HG03045 (cell line): ENCODE data around the gene SH3PXD2A.

Source experiments
- ATAC-seq: cut with Tn5 transposase; IDR thresholded peaks from one replicate; pipeline ENCODE4 v1.9.1; 2021; ENCODE audit warnings: mild to moderate bottlenecking, moderate library complexity; ENCODE audit not compliant: unreplicated experiment

Gene SH3PXD2A

GRCh38 chr10:103756277-103756869 lies 99.0 kb downstream of the SH3PXD2A start:
- no peak for ATAC-seq

GRCh38 chr10:103752680-103753248 lies 102.6 kb downstream of the SH3PXD2A start:
- no peak for ATAC-seq

- no peak for ATAC-seq
Measured at GRCh38 chr10:103751667-103752290, 103.6 kb downstream of the SH3PXD2A start.

GRCh38 chr10:103750836-103751235 lies 104.5 kb downstream of the SH3PXD2A start:
- ATAC-seq: no peak

- no peak for ATAC-seq
Measured at GRCh38 chr10:103749779-103750178, 105.6 kb downstream of the SH3PXD2A start.

GRCh38 chr10:103748020-103748419 lies 107.4 kb downstream of the SH3PXD2A start:
- no peak for ATAC-seq

GRCh38 chr10:103747193-103747865 lies 108.0 kb downstream of the SH3PXD2A start:
- no peak for ATAC-seq

GRCh38 chr10:103746598-103746997 lies 108.8 kb downstream of the SH3PXD2A start:
- ATAC-seq: no peak

- no peak for ATAC-seq
Measured at GRCh38 chr10:103745341-103746247, 109.8 kb downstream of the SH3PXD2A start.

- ATAC-seq: no peak
Measured at GRCh38 chr10:103742824-103743223, 112.6 kb downstream of the SH3PXD2A start.

- no peak for ATAC-seq
Measured at GRCh38 chr10:103740611-103741010, 114.8 kb downstream of the SH3PXD2A start.

GRCh38 chr10:103739039-103739764 lies 116.2 kb downstream of the SH3PXD2A start:
- no peak for ATAC-seq

GRCh38 chr10:103737735-103738367 lies 117.5 kb downstream of the SH3PXD2A start:
- no peak for ATAC-seq

GRCh38 chr10:103736763-103737162 lies 118.6 kb downstream of the SH3PXD2A start:
- ATAC-seq: no peak

- ATAC-seq: no peak
Measured at GRCh38 chr10:103736044-103736443, 119.3 kb downstream of the SH3PXD2A start.

- no peak for ATAC-seq
Measured at GRCh38 chr10:103734731-103735130, 120.6 kb downstream of the SH3PXD2A start.

GRCh38 chr10:103733045-103733419 lies 122.3 kb downstream of the SH3PXD2A start:
- ATAC-seq: no peak

GRCh38 chr10:103732339-103733044 lies 122.9 kb downstream of the SH3PXD2A start:
- no peak for ATAC-seq

GRCh38 chr10:103731609-103732270 lies 123.6 kb downstream of the SH3PXD2A start:
- ATAC-seq: no peak
